ENCODE data around the gene CAPN5.

The CAPN5 gene

GRCh38 chr11:77163271-77163670, 96.5 kb downstream of the CAPN5 start:
- TF ChIP-seq CTCF (IDR thresholded peaks at IDR 0.05; ENCODE audit: extremely low read depth, insufficient read depth, missing control alignments): no peak
- DNase-seq (ENCODE audit: low spot score): no peak
- in situ Hi-C loops (cut with MboI; ENCODE audit: low pct_unique_long_range_greater_than_20kb, low sequenced_read_pairs, unreplicated experiment): no loop called here

- TF ChIP-seq CTCF (IDR thresholded peaks at IDR 0.05; ENCODE audit: extremely low read depth, insufficient read depth, missing control alignments): no peak
- in situ Hi-C loops (cut with MboI; ENCODE audit: low pct_unique_long_range_greater_than_20kb, low sequenced_read_pairs, unreplicated experiment): no loop called here
- DNase-seq (ENCODE audit: low spot score): no peak
Measured at GRCh38 chr11:77165066-77165465, 98.3 kb downstream of the CAPN5 start.

- no peak for TF ChIP-seq CTCF (IDR thresholded peaks at IDR 0.05; ENCODE audit: extremely low read depth, insufficient read depth, missing control alignments)
- DNase-seq (ENCODE audit: low spot score): no peak
- in situ Hi-C loops (cut with MboI; ENCODE audit: low pct_unique_long_range_greater_than_20kb, low sequenced_read_pairs, unreplicated experiment): no loop called here
Measured at GRCh38 chr11:77166021-77166420, 99.2 kb downstream of the CAPN5 start.

- TF ChIP-seq CTCF (IDR thresholded peaks at IDR 0.05; ENCODE audit: extremely low read depth, insufficient read depth, missing control alignments): no peak
- DNase-seq (ENCODE audit: low spot score): no peak
- in situ Hi-C loops (cut with MboI; ENCODE audit: low pct_unique_long_range_greater_than_20kb, low sequenced_read_pairs, unreplicated experiment): no loop called here
Measured at GRCh38 chr11:77167111-77167626, 100.4 kb downstream of the CAPN5 start.

DNA sequence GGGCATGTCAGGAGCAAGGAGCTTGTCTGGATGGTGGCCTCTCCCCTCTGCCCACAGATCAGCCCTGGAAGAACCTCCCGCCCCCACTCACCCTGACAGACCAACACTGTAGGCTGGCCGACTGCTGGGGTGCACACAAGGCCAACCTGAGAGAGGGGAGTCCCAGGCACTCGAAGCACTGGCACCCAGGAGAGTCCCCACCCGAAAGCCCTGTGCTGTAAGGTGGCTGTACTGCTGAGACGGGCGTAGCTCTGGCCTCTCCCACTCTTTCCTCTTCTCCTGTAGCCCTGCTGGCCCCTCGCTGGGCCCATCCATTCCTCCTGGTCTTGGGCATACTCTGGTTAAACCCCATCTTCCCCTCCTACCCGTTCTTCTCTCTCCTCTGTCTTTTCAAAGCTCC, 101.0 kb downstream of the CAPN5 start:
- in situ Hi-C loops (cut with MboI; ENCODE audit: low pct_unique_long_range_greater_than_20kb, low sequenced_read_pairs, unreplicated experiment): no loop called here
- TF ChIP-seq CTCF (IDR thresholded peaks at IDR 0.05; ENCODE audit: extremely low read depth, insufficient read depth, missing control alignments): no peak
- DNase-seq (ENCODE audit: low spot score): no peak

- in situ Hi-C loops (cut with MboI; ENCODE audit: low pct_unique_long_range_greater_than_20kb, low sequenced_read_pairs, unreplicated experiment): no loop called here
- TF ChIP-seq CTCF (IDR thresholded peaks at IDR 0.05; ENCODE audit: extremely low read depth, insufficient read depth, missing control alignments): no peak
- DNase-seq (ENCODE audit: low spot score): no peak
Measured at GRCh38 chr11:77170107-77170506, 103.3 kb downstream of the CAPN5 start.

- in situ Hi-C loops (cut with MboI; ENCODE audit: low pct_unique_long_range_greater_than_20kb, low sequenced_read_pairs, unreplicated experiment): no loop called here
- TF ChIP-seq CTCF (IDR thresholded peaks at IDR 0.05; ENCODE audit: extremely low read depth, insufficient read depth, missing control alignments): no peak
Measured at GRCh38 chr11:77171254-77171653, 104.5 kb downstream of the CAPN5 start.

More at GRCh38 chr11:77171254-77171653, 104.5 kb downstream of the CAPN5 start:
- no peak for DNase-seq (ENCODE audit: low spot score)
